SK-N-MC (cell line): ENCODE data around the gene MTNR1A.

Source experiments
- DNase-seq: peaks from one replicate; pipeline ENCODE4 v3.0.0-alpha.2; 2011; ENCODE audit warnings: low read depth, low spot score
- H3K27ac ChIP-seq: fragments of 200-600 bp; sonication (generic); 2 replicates; pipeline ENCODE4 v1.5.1; 2016; ENCODE audit warnings: mixed run types
- H3K36me3 ChIP-seq: fragments of 200-600 bp; sonication (generic); 2 replicates; pipeline ENCODE4 v1.6.1; 2017; ENCODE audit warnings: antibody characterized with exemption, low read length, mixed read lengths; ENCODE audit not compliant: insufficient read depth
- H3K4me3 ChIP-seq: fragments of 200-600 bp; sonication (generic); 2 replicates; pipeline ENCODE4 v1.5.1; 2016
- H3K9ac ChIP-seq: fragments of 200-600 bp; sonication (generic); 2 replicates; pipeline ENCODE4 v1.8.0; 2017; ENCODE audit warnings: mixed run types, mixed read lengths; ENCODE audit not compliant: insufficient read length
- H3K9me3 ChIP-seq: fragments of 200-600 bp; sonication (generic); 2 replicates; pipeline ENCODE4 v1.6.1; 2017; ENCODE audit warnings: low read depth, mild to moderate bottlenecking, antibody characterized with exemption, low read length, moderate library complexity, mixed read lengths
- EZH2 ChIP-seq: fragments of 200-600 bp; sonication (generic); IDR thresholded peaks from one replicate; pipeline ENCODE4 v1.6.1; 2017; ENCODE audit warnings: antibody characterized with exemption
- FOXP2 ChIP-seq: optimal IDR thresholded peaks from 2 replicates; pipeline ENCODE3; 2011; ENCODE audit warnings: mild to moderate bottlenecking, moderate library complexity; ENCODE audit not compliant: insufficient read depth; ENCODE audit errors: extremely low read length, control extremely low read depth
- POLR2AphosphoS5 ChIP-seq: IDR thresholded peaks from 2 replicates; pipeline ENCODE4 v1.6.1; 2012; ENCODE audit warnings: mild to moderate bottlenecking, low read depth, low read length, borderline replicate concordance

The MTNR1A gene

GRCh38 chr4:186487726-186488125 is 67.6 kb downstream of the MTNR1A start:
- Histone ChIP-seq H3K9ac (no peak overlapping the region), H3K4me3 (no peak overlapping the region), H3K36me3 (peaks cover 20% of the 10 kb centered on the region; the same call in 1 of the 2 replicates), H3K27ac (no peak overlapping the region), H3K9me3 (no peaks in the 10 kb centered on the region)
- no peak for DNase-seq
- TF ChIP-seq POLR2AphosphoS5 (no peak), EZH2 (no peak), FOXP2 (no peak)

GRCh38 chr4:186486172-186486571 is 69.2 kb downstream of the MTNR1A start:
- peaks cover 12% of the 10 kb centered on the region; the same call in 1 of the 2 replicates for H3K36me3 ChIP-seq
- H3K27ac ChIP-seq, result no peak overlapping the region
- DNase-seq, result no peak
- no peak overlapping the region for H3K4me3 ChIP-seq
- H3K9ac ChIP-seq, result no peak overlapping the region
- TF ChIP-seq EZH2 (no peak), FOXP2 (no peak), POLR2AphosphoS5 (no peak)
- H3K9me3 ChIP-seq, result no peaks in the 10 kb centered on the region

GRCh38 chr4:186485561-186486062 is 69.8 kb downstream of the MTNR1A start:
- Histone ChIP-seq H3K9me3 (no peaks in the 10 kb centered on the region), H3K9ac (no peak overlapping the region), H3K36me3 (peaks cover 9% of the 10 kb centered on the region; the same call in 1 of the 2 replicates), H3K27ac (no peak overlapping the region), H3K4me3 (no peak overlapping the region)
- DNase-seq, result no peak
- TF ChIP-seq FOXP2 (no peak), EZH2 (no peak), POLR2AphosphoS5 (no peak)

- no peak for DNase-seq
- H3K4me3 ChIP-seq, result no peak overlapping the region
- H3K9ac ChIP-seq, result no peak overlapping the region
- H3K9me3 ChIP-seq, result no peaks in the 10 kb centered on the region
- no peak overlapping the region for H3K27ac ChIP-seq
- TF ChIP-seq FOXP2, result no peak
- TF ChIP-seq EZH2, result no peak
- TF ChIP-seq POLR2AphosphoS5, result no peak
- peaks cover 5% of the 10 kb centered on the region; the same call in 1 of the 2 replicates for H3K36me3 ChIP-seq
Observed at GRCh38 chr4:186485150-186485549, 70.2 kb downstream of the MTNR1A start.

- H3K4me3 ChIP-seq, result no peak overlapping the region
- TF ChIP-seq FOXP2, result no peak
- TF ChIP-seq POLR2AphosphoS5, result no peak
- TF ChIP-seq EZH2, result no peak
- H3K27ac ChIP-seq, result no peak overlapping the region
- no peak for DNase-seq
- no peaks in the 10 kb centered on the region for H3K9me3 ChIP-seq
- no peak overlapping the region for H3K9ac ChIP-seq
- no peaks in the 10 kb centered on the region for H3K36me3 ChIP-seq
Observed at GRCh38 chr4:186483656-186484055, 71.7 kb downstream of the MTNR1A start.
